AG04449 (cell line): ENCODE results near the gene ABCD3.

Source experiments
- CTCF ChIA-PET: fragments of 350-600 bp; formaldehyde crosslinking; extraction: SDS; loops from one replicate; lab custom pipeline; 2021; ENCODE audit warnings: antibody characterized with exemption; lab: Yijun Ruan, JAX
- POLR2A ChIA-PET: fragments of 400-600, 350-600 bp; formaldehyde crosslinking; extraction: SDS; loops from one replicate; lab custom pipeline; 2020; ENCODE audit warnings: antibody characterized with exemption, inconsistent platforms; lab: Yijun Ruan, JAX
- DNase-seq: peaks from one replicate; pipeline ENCODE4 v3.0.0-alpha.2; 2010; ENCODE audit warnings: low read depth, low spot score
- H3K4me3 ChIP-seq: 2 replicates; pipeline ENCODE4 v1.5.1; 2011; ENCODE audit warnings: low read depth, mild to moderate bottlenecking, control low read depth, low read length
- CTCF ChIP-seq: IDR thresholded peaks from one replicate; pipeline ENCODE4 v1.5.1; 2011; ENCODE audit warnings: mild to moderate bottlenecking, moderate library complexity, low read length, control low read depth, inconsistent platforms; ENCODE audit not compliant: insufficient read depth; ENCODE audit errors: missing control alignments

The ABCD3 gene

GRCh38 chr1:94396356-94397010 lies 21.7 kb upstream of the ABCD3 start:
- POLR2A ChIA-PET, result no interaction called here
- DNase-seq, result no peak
- no peak for TF ChIP-seq CTCF
- H3K4me3 ChIP-seq, result no peak overlapping the region
- CTCF ChIA-PET, result interaction anchor here (0.9 to 1.9 kb wide), 3 partner anchors 9 to 80 kb away, joined by 3 to 14 read pairs (median 4); no protein-coding TSS in a partner anchor

GRCh38 chr1:94398356-94398755 lies 19.8 kb upstream of the ABCD3 start:
- no peak for TF ChIP-seq CTCF
- POLR2A ChIA-PET, result interaction anchor here (0.6 to 0.8 kb wide), 2 partner anchors 314 to 913 kb away, joined by 3 to 5 read pairs; no protein-coding TSS in a partner anchor
- DNase-seq, result no peak
- CTCF ChIA-PET, result no interaction called here
- H3K4me3 ChIP-seq, result no peak overlapping the region

- POLR2A ChIA-PET, result no interaction called here
- TF ChIP-seq CTCF, result no peak
- DNase-seq, result no peak
- CTCF ChIA-PET, result interaction anchor here (1.7 kb wide), 1 partner anchor 454 kb away, joined by 4 read pairs; no protein-coding TSS in a partner anchor
- no peak overlapping the region for H3K4me3 ChIP-seq
Observed at GRCh38 chr1:94399453-94399852, 18.7 kb upstream of the ABCD3 start.

GRCh38 chr1:94401206-94401605 lies 17.0 kb upstream of the ABCD3 start:
- no peak overlapping the region for H3K4me3 ChIP-seq
- ChIA-PET POLR2A (no interaction called here), CTCF (no interaction called here)
- no peak for TF ChIP-seq CTCF
- DNase-seq, result no peak

- no peak for DNase-seq
- no peak for TF ChIP-seq CTCF
- no peak overlapping the region for H3K4me3 ChIP-seq
- ChIA-PET CTCF (interaction anchor here (1.3 kb wide), 1 partner anchor 10 kb away, joined by 4 read pairs; no protein-coding TSS in a partner anchor), POLR2A (no interaction called here)
Observed at GRCh38 chr1:94406446-94406845, 11.7 kb upstream of the ABCD3 start.

- DNase-seq, result no peak
- H3K4me3 ChIP-seq, result no peak overlapping the region
- TF ChIP-seq CTCF, result no peak
- CTCF ChIA-PET, result interaction anchor here (1.2 to 1.6 kb wide), 2 partner anchors 55 to 368 kb away, joined by 3 read pairs; no protein-coding TSS in a partner anchor
- POLR2A ChIA-PET, result no interaction called here
Observed at GRCh38 chr1:94408104-94408830, 9.9 kb upstream of the ABCD3 start.
